HG03066 (cell line): Measurements from ENCODE around the gene ZNF827.

Source experiments
- ATAC-seq: cut with Tn5 transposase; IDR thresholded peaks from one replicate; pipeline ENCODE4 v1.9.1; 2021; ENCODE audit warnings: low read depth; ENCODE audit not compliant: unreplicated experiment

ZNF827 gene

GRCh38 chr4:145938618-145939440 is at the start of gene ZNF827:
ZNF827 (minus strand) TSS chr4:145938823; CDS start chr4:145938407, 416 bp downstream.
- ATAC-seq = peak; percentile 28

- no peak for ATAC-seq
These were observed 45.9 kb upstream of the ZNF827 start for GRCh38 chr4:145984563-145984962.

GRCh38 chr4:145982791-145983190 is 44.2 kb upstream of the ZNF827 start:
- no peak for ATAC-seq

GRCh38 chr4:145979160-145979559 is 40.5 kb upstream of the ZNF827 start:
- ATAC-seq = no peak

GRCh38 chr4:145976680-145977079 is 38.1 kb upstream of the ZNF827 start:
- no peak for ATAC-seq

- no peak for ATAC-seq
These were observed 21.4 kb upstream of the ZNF827 start for GRCh38 chr4:145960012-145960411.

GRCh38 chr4:145957302-145957701 is 18.7 kb upstream of the ZNF827 start:
- no peak for ATAC-seq

GRCh38 chr4:145956288-145956890 is 17.8 kb upstream of the ZNF827 start:
- peak; percentile 47 for ATAC-seq

GRCh38 chr4:145954924-145955339 is 16.3 kb upstream of the ZNF827 start:
- ATAC-seq = no peak

- ATAC-seq = no peak
These were observed 13.3 kb upstream of the ZNF827 start for GRCh38 chr4:145951931-145952330.

GRCh38 chr4:145945431-145946155 is 7.0 kb upstream of the ZNF827 start:
- no peak for ATAC-seq

- ATAC-seq = no peak
These were observed 6.3 kb upstream of the ZNF827 start for GRCh38 chr4:145944886-145945285.

GRCh38 chr4:145939856-145940255 is 1.2 kb upstream of the ZNF827 start:
- ATAC-seq = no peak

- ATAC-seq = no peak
These were observed 773 bp upstream of the ZNF827 start for GRCh38 chr4:145939441-145939750.

- no peak for ATAC-seq
These were observed 532 bp downstream of the ZNF827 start for GRCh38 chr4:145937971-145938611.

- ATAC-seq = peak; percentile 13
These were observed 1.4 kb downstream of the ZNF827 start for GRCh38 chr4:145936997-145937901.

GRCh38 chr4:145936142-145936996 is 2.3 kb downstream of the ZNF827 start:
- ATAC-seq = peak; percentile 43

GRCh38 chr4:145935253-145936141 is 3.1 kb downstream of the ZNF827 start:
- peak; percentile 29 for ATAC-seq
